H1 (cell line): Measurements from ENCODE around the gene GXYLT2. TPM values are rescaled to one million over a fixed set of nuclear protein-coding genes. Genes with fewer than 3 reads are reported as not detected.

Experiments used
- CTCF ChIA-PET: fragments of 300-600 bp; sonication (Branson Sonifier 250); formaldehyde crosslinking; loops from one replicate; lab custom pipeline; 2021; ENCODE audit not compliant: partially characterized antibody; lab: Charles Lee
- POLR2A ChIA-PET: fragments of 300-600 bp; sonication (Branson Sonifier 250); formaldehyde crosslinking; loops from one replicate; lab custom pipeline; 2021; ENCODE audit warnings: inconsistent platforms; ENCODE audit not compliant: partially characterized antibody; lab: Charles Lee
- DNase-seq, 2 experiments: peaks; one replicate each; pipeline versions ENCODE4 v3.0.0 to v3.0.0-alpha.2; 2010 to 2022; ENCODE audit warnings: low spot score in 2 of 2, low read depth in 1 of 2, mixed read lengths in 1 of 2
- FAIRE-seq: peaks from 2 replicates; lab custom pipeline; 2011; peaks lifted over from hg19 to GRCh38; lab: Jason Lieb, UNC
- H2AFZ ChIP-seq: 2 replicates; pipeline ENCODE4 v1.8.1; 2012; ENCODE audit warnings: low read length, inconsistent platforms
- H2AK5ac ChIP-seq: 2 replicates; pipeline ENCODE4 v1.6.1; 2013; ENCODE audit warnings: low read depth, low read length
- H2BK120ac ChIP-seq: replicated peaks from 2 replicates; pipeline ENCODE3; 2013; ENCODE audit warnings: low read depth, low read length, inconsistent platforms
- H2BK12ac ChIP-seq: 2 replicates; pipeline ENCODE4 v1.6.1; 2013; ENCODE audit warnings: low read depth, low read length
- H2BK15ac ChIP-seq: 2 replicates; pipeline ENCODE4 v1.6.1; 2013; ENCODE audit warnings: low read length
- H2BK20ac ChIP-seq: 2 replicates; pipeline ENCODE4 v1.6.1; 2013; ENCODE audit warnings: low read length
- H2BK5ac ChIP-seq: 2 replicates; pipeline ENCODE4 v1.6.1; 2013; ENCODE audit warnings: low read depth, low read length
- H3K14ac ChIP-seq: 2 replicates; pipeline ENCODE4 v1.6.1; 2013; ENCODE audit warnings: inconsistent platforms; ENCODE audit not compliant: insufficient read length
- H3K18ac ChIP-seq: 2 replicates; pipeline ENCODE4 v1.6.1; 2013; ENCODE audit warnings: low read length; ENCODE audit errors: extremely low read depth
- H3K23ac ChIP-seq: 2 replicates; pipeline ENCODE4 v1.6.1; 2013; ENCODE audit warnings: inconsistent platforms; ENCODE audit not compliant: insufficient read length
- H3K23me2 ChIP-seq: 2 replicates; pipeline ENCODE4 v1.6.1; 2013; ENCODE audit warnings: low read depth, low read length
- H3K27ac ChIP-seq: 2 replicates; pipeline ENCODE4 v1.6.1; 2011; ENCODE audit warnings: low read depth, low read length, inconsistent platforms
- H3K27me3 ChIP-seq, 4 experiments: replicated peaks in 1 of 4; 1 replicate in 1 of 4; 2 replicates in 3 of 4; pipeline versions ENCODE4 v1.6.1 to v1.8.1; 2011 to 2013; ENCODE audit warnings: low read length in 3 of 4, mild to moderate bottlenecking in 3 of 4, inconsistent platforms in 2 of 4, mixed read lengths in 2 of 4, moderate library complexity in 1 of 4; ENCODE audit not compliant: control insufficient read depth in 3 of 4, insufficient read depth in 3 of 4; ENCODE audit errors: extremely low read depth in 1 of 4
- H3K36me3 ChIP-seq, 4 experiments: 2 replicates each; pipeline versions ENCODE4 v1.6.1 to v1.8.1; 2011 to 2013; ENCODE audit warnings: mild to moderate bottlenecking in 4 of 4, low read length in 3 of 4, moderate library complexity in 2 of 4, control low read depth in 1 of 4, inconsistent platforms in 1 of 4; ENCODE audit not compliant: insufficient read depth in 4 of 4, control insufficient read depth in 2 of 4
- H3K4ac ChIP-seq: replicated peaks from 2 replicates; pipeline ENCODE3; 2013; ENCODE audit warnings: low read length, low read depth, mixed read lengths, inconsistent platforms; ENCODE audit not compliant: insufficient read length
- H3K4me1 ChIP-seq, 4 experiments: replicated peaks in 1 of 4; 1 replicate in 1 of 4; 2 replicates in 3 of 4; pipeline versions ENCODE4 v1.6.1 to v1.8.1; 2011 to 2013; ENCODE audit warnings: low read length in 3 of 4, inconsistent platforms in 2 of 4, mixed read lengths in 1 of 4; ENCODE audit not compliant: insufficient read depth in 4 of 4, control insufficient read depth in 3 of 4
- H3K4me2 ChIP-seq, 2 experiments: 2 replicates each; pipeline versions ENCODE4 v1.6.1 to v1.8.1; 2011 to 2013; ENCODE audit warnings: low read depth in 2 of 2, low read length in 2 of 2, control low read depth in 1 of 2, inconsistent platforms in 1 of 2, mild to moderate bottlenecking in 1 of 2; ENCODE audit not compliant: insufficient read depth in 1 of 2
- H3K4me3 ChIP-seq, 4 experiments: fragments of 200-600, 300-600 bp in 1 of 4; sonication (generic), shearing (Covaris generic), sonication (Bioruptor Twin) in 1 of 4; 2 replicates each; pipeline versions ENCODE4 v1.5.1 to v1.8.1; 2011 to 2016; ENCODE audit warnings: low read length in 4 of 4, low read depth in 3 of 4, control low read depth in 2 of 4, inconsistent platforms in 2 of 4, mild to moderate bottlenecking in 2 of 4, mixed read lengths in 1 of 4, moderate library complexity in 1 of 4; ENCODE audit not compliant: insufficient read depth in 2 of 4; ENCODE audit errors: extremely low read depth in 1 of 4
- H3K56ac ChIP-seq: replicated peaks from 2 replicates; pipeline ENCODE3; 2013; ENCODE audit warnings: low read depth, mild to moderate bottlenecking, mixed read lengths, low read length, inconsistent platforms; ENCODE audit not compliant: insufficient read length
- H3K79me1 ChIP-seq: 2 replicates; pipeline ENCODE4 v1.6.1; 2013; ENCODE audit warnings: low read depth, low read length, control low read depth
- H3K79me2 ChIP-seq, 2 experiments: 2 replicates each; pipeline versions ENCODE4 v1.6.1 to v1.8.1; 2012 to 2013; ENCODE audit warnings: low read length in 2 of 2, mild to moderate bottlenecking in 2 of 2, inconsistent platforms in 1 of 2; ENCODE audit not compliant: insufficient read depth in 2 of 2, control insufficient read depth in 1 of 2
- H3K9ac ChIP-seq, 4 experiments: replicated peaks in 1 of 4; 1 replicate in 1 of 4; 2 replicates in 3 of 4; pipeline versions ENCODE4 v1.6.1 to v1.8.1; 2011 to 2013; ENCODE audit warnings: low read depth in 3 of 4, low read length in 3 of 4, control low read depth in 2 of 4, mild to moderate bottlenecking in 2 of 4, moderate library complexity in 2 of 4, inconsistent platforms in 1 of 4; ENCODE audit errors: extremely low read depth in 1 of 4
- H3K9me3 ChIP-seq, 2 experiments: 2 replicates each; pipeline versions ENCODE4 v1.6.1 to v1.8.1; 2012 to 2013; ENCODE audit warnings: mild to moderate bottlenecking in 2 of 2, moderate library complexity in 2 of 2, control low read depth in 1 of 2, inconsistent platforms in 1 of 2, low read depth in 1 of 2, low read length in 1 of 2, mixed read lengths in 1 of 2; ENCODE audit not compliant: insufficient read depth in 2 of 2
- H4K20me1 ChIP-seq, 2 experiments: replicated peaks in 1 of 2; 2 replicates each; pipeline versions ENCODE3 to v1.8.1; 2011 to 2013; ENCODE audit warnings: inconsistent platforms in 2 of 2, low read length in 2 of 2, mild to moderate bottlenecking in 1 of 2; ENCODE audit not compliant: insufficient read depth in 2 of 2, control insufficient read depth in 1 of 2
- H4K5ac ChIP-seq: 2 replicates; pipeline ENCODE4 v1.6.1; 2013; ENCODE audit warnings: low read length, low read depth, mixed read lengths, inconsistent platforms; ENCODE audit not compliant: insufficient read length
- H4K8ac ChIP-seq: 2 replicates; pipeline ENCODE4 v1.8.0; 2013; ENCODE audit warnings: mild to moderate bottlenecking, moderate library complexity, low read length, inconsistent platforms; ENCODE audit not compliant: insufficient read depth; ENCODE audit errors: extremely low read depth
- H4K91ac ChIP-seq: replicated peaks from 2 replicates; pipeline ENCODE3; 2013; ENCODE audit warnings: low read length, mixed read lengths, inconsistent platforms; ENCODE audit not compliant: insufficient read length
- CEBPB ChIP-seq: IDR thresholded peaks from 2 replicates; pipeline ENCODE4 v1.6.1; 2012; ENCODE audit warnings: low read depth, low read length
- WGBS, 2 experiments: shearing (Covaris generic) in 1 of 2; methylation state at CpG; one replicate each; pipeline versions ENCODE4 v1.1.6 to v1.1.7; 2013 to 2015; ENCODE audit warnings: low lambda C conversion rate in 2 of 2, mixed read lengths in 2 of 2, inconsistent platforms in 1 of 2, low coverage in 1 of 2, missing lambda C conversion rate in 1 of 2; ENCODE audit not compliant: insufficient replicate concordance in 2 of 2, insufficient coverage in 1 of 2, insufficient read length in 1 of 2; ENCODE audit errors: extremely low coverage in 1 of 2, missing lambda C conversion rate in 1 of 2; 5-methylcytosine and 5-hydroxymethylcytosine counted together
- polyA plus RNA-seq, 7 experiments: library from polyadenylated mRNA; depleted of rRNA in 3 of 7; stranded (reverse) in 5 of 7; unstranded in 2 of 7; fragments of >200 nt in 5 of 7; fragments of 200-250 nt in 2 of 7; gene quantifications; 1 replicate in 5 of 7; 2 replicates in 1 of 7; 4 replicates in 1 of 7; pipeline versions ENCODE4 v1.2.1 to v1.2.3, GENCODE V29; 2011 to 2013; ENCODE audit warnings: missing spikeins in 2 of 7, mixed read lengths in 2 of 7
- total RNA-seq: library from RNA; stranded (reverse); fragmentation: NEBNext Ultra II Directional; extraction: Animal tissue kit (Norgen Biotek cat#: 25700); gene quantifications from 2 replicates; pipeline ENCODE4 v1.2.1, GENCODE V29; 2021
- TF ChIP-seq, protein P1 (sequence below): IDR thresholded peaks from 2 replicates; pipeline ENCODE4 v1.6.1; 2011; ENCODE audit warnings: low read depth, mild to moderate bottlenecking, low read length; ENCODE audit not compliant: insufficient read depth

The GXYLT2 gene
- total and polyA plus RNA-seq, 2 of the 8 experiments (the other 6 are each of a cell fraction or from before 2014, with no cell fraction given) = 1.8 to 5.6 TPM

DNA sequence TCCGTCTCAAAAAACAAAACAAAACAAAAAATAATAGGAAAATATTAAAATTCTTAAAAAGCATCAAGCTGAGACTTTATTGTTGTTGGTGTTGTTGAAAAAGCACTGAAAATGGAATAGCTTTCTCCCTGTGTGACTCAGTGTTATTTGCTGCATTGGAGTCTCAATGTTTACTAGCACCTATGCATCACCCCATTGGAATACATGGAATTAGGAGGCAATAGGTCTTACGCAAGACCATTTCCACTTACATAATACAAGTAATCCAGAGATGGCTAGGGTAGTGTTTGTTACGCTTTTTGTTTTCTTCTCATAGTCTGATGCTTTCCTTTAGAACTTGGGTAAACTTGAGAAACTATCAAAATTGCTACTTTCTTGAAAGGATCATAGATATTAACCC is 15.2 kb downstream of the GXYLT2 start:
- Histone ChIP-seq H3K18ac (no peak overlapping the region), H4K8ac (no peak overlapping the region), H3K27me3 (no peaks in the 10 kb centered on the region), H3K36me3 (no peaks in the 10 kb centered on the region), H2BK12ac (no peak overlapping the region), H2AFZ (no peak overlapping the region), H3K4me1 (peaks cover 0 to 2% (median 0%) of the 10 kb centered on the region in 4 experiments; a peak in 1 of 7 replicates), H3K4me3 (no peak overlapping the region), H3K79me1 (no peaks in the 10 kb centered on the region), H4K5ac (no peak overlapping the region), H3K14ac (no peak overlapping the region), H3K23me2 (no peaks in the 10 kb centered on the region), H4K91ac (no peak overlapping the region), H2BK20ac (no peak overlapping the region), H2BK120ac (no peak overlapping the region), H3K9ac (no peak overlapping the region), H2AK5ac (no peak overlapping the region), H3K4ac (no peak overlapping the region), H2BK5ac (no peak overlapping the region), H3K9me3 (no peaks in the 10 kb centered on the region), H3K23ac (no peak overlapping the region), H3K4me2 (no peak overlapping the region), H3K79me2 (no peaks in the 10 kb centered on the region), H2BK15ac (no peak overlapping the region), H4K20me1 (no peaks in the 10 kb centered on the region), H3K56ac (no peak overlapping the region)
- no peak for DNase-seq
- ChIA-PET CTCF (interaction anchor here (1.2 to 2.6 kb wide), 2 partner anchors 10 to 52 kb away, joined by 7 to 8 read pairs; no protein-coding TSS in a partner anchor), POLR2A (no interaction called here)
- 86% methylated on average over 3 of the region's 3 CpGs; no CpG with 5 or more reads in 1 of the 2 experiments for WGBS, 2 experiments
- TF ChIP-seq, protein P1, sequence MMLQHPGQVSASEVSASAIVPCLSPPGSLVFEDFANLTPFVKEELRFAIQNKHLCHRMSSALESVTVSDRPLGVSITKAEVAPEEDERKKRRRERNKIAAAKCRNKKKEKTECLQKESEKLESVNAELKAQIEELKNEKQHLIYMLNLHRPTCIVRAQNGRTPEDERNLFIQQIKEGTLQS = no peak
- TF ChIP-seq CEBPB = peak; percentile 81; the same call in 1 of the 2 replicates
- TF ChIP-seq, all 59 proteins: peak for 1
- FAIRE-seq = no peak
- no peak overlapping the region for H3K27ac ChIP-seq
